ENCODE measurements around the gene CTSA.

The CTSA gene

GRCh38 chr20:45940469-45940868 is 49.3 kb downstream of the CTSA start:
- DNase-seq (ENCODE audit: low read depth): no peak

GRCh38 chr20:45943613-45944012 is 52.5 kb downstream of the CTSA start:
- no peak for DNase-seq (ENCODE audit: low read depth)

GRCh38 chr20:45944151-45944964 is 53.2 kb downstream of the CTSA start:
- no peak for DNase-seq (ENCODE audit: low read depth)

GRCh38 chr20:45944965-45945677 is 54.0 kb downstream of the CTSA start:
- no peak for DNase-seq (ENCODE audit: low read depth)

GRCh38 chr20:45945678-45946148 is 54.6 kb downstream of the CTSA start:
- no peak for DNase-seq (ENCODE audit: low read depth)

DNA sequence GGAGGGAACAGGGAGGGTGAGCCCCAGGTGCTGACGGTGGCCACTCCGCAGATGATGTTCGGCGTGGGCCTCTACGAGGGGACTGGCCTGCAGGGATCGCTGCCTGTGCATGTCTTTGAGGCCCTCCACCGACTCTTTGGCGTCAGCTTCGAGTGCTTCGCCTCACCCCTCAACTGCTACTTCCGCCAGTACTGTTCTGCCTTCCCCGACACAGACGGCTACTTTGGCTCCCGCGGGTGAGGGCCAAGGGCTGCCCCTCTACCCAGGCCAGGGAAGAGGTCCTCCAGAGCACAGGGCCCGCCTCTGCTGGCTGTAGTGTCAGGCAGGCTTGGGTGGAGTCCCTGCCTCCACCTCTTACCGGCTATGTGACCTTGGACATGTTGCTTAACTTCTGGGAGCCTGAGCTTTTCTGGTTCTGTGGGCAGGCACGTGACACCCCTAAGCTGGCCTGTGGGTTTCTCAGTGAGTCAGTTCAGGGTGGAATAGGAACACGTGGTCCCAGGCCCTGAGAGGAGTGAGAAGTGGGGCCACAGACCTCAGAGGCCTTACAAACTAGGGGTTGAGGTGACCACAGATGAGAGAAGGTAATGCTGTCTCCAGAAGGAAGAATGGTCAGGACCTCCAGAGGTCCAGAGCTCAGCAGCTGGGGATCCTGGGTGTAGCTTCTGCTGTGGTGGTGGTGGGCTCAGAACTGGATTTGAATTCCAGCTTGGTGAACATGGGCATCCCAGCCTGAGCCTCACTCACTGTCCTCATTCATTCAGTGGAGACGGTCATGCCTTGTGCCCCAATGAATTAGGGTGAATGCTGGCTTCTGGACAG is 55.2 kb downstream of the CTSA start:
- DNase-seq (ENCODE audit: low read depth): no peak

GRCh38 chr20:45947110-45947866 is 56.2 kb downstream of the CTSA start:
- DNase-seq (ENCODE audit: low read depth): no peak

GRCh38 chr20:45948261-45948733 is 57.2 kb downstream of the CTSA start:
- no peak for DNase-seq (ENCODE audit: low read depth)
